T1000 (cell line): Measurements from ENCODE around the gene PREX1.

Source experiments
- DNase-seq: peaks from one replicate; lab custom pipeline; 2025; ENCODE audit warnings: mixed read lengths; lab: John Stamatoyannopoulos, UW

PREX1 gene

GRCh38 chr20:48750376-48750775 is 77.4 kb downstream of the PREX1 start:
- DNase-seq = no peak

- no peak for DNase-seq
Observed at GRCh38 chr20:48749437-48749836, 78.4 kb downstream of the PREX1 start.

DNA sequence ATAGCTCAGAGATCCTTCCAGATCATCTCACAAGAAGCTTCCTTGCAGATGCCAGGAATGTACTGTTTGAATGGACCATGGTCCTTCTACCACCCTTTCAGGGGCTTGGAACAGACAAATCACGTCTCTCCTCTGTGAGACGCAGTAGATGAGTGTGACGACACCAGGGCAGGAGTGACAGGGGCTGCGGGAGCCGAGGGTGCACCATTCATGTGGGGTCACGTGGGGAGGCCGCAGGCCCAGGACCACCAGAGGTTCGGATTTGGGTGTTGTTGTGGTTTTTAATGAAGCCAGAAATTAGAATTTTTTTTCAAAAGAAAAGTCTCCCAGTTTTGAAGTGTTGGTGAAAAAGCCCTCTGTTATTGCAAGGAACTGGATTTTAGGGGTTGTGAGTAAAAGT is 79.2 kb downstream of the PREX1 start:
- no peak for DNase-seq

GRCh38 chr20:48747840-48748414 is 79.9 kb downstream of the PREX1 start:
- no peak for DNase-seq

- DNase-seq = no peak
Observed at GRCh38 chr20:48745330-48745729, 82.5 kb downstream of the PREX1 start.

GRCh38 chr20:48744515-48744914 is 83.3 kb downstream of the PREX1 start:
- no peak for DNase-seq

- no peak for DNase-seq
Observed at GRCh38 chr20:48743807-48744206, 84.0 kb downstream of the PREX1 start.

DNA sequence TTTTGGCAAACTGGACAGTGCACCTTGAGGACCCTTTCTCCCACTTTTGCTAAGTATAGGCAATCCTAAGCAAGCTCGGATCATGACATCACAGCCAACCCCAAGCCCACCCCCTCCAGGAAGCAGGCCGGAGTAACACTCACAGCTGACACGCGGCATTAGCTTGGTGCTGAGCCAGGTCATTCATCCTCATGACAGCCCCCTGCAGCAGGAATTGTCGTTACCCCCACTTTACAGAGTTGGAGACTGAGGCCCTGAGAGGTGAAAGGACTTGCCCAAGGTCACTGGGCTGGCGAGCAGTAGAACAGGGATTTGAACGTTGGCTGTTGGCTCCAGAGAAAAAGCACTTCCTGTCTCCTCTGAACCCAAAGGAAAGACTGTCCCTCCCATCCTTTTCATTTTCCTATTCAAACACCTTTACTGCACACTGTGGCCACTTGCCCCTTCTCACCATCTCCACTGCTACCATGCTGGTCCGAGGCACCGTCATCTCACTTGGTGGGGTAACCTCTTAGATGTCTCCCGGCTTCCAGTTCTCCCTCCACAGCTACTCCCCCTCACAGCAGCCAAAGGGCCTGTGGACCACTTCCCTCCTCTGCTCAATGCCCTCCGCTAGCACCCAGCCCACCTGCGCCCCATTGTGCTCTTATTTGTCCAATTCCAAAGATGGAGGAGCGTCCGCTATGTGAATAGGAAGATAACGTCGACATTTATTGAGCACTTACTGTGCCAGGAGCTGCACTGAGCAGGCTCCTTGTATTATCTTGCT is 84.7 kb downstream of the PREX1 start:
- DNase-seq = no peak

DNA sequence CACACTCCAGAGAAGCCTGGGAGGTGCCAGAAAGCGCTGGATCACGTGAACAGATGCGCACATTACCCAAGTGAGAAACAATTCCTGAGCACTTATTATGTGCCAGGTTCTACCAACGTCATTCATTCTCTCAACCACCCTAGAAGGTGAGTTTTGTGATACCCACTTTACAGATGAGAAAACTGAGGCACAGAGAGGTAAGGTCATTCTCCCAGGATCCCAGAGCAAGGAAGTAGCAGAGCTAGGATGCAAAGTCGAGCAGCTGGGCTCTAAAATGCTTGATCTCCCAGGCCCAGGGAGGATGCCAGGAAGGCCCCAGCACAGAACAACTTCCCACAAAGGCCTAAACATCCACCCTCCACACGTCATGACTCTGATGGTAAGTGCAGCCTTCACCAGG is 85.6 kb downstream of the PREX1 start:
- no peak for DNase-seq

DNA sequence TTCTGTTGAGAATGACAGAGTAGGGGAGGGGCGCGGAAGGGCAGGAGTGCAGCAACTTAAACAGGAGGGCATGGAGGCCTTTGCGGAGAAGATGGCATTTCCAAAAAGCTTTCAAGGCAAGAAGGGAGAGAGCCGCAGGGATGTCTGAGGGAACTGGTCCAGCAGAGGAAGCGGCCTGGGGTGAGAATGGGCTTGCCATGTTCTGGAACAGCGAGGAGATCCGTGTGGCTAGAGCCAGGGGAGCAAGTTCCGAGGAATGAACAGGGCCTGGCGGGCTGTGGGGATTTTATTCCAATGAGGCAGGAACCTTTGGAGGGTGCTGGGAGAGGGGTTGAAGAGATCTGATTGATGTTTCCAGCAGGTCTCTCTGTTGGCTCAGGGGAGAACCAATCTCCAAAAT is 86.1 kb downstream of the PREX1 start:
- no peak for DNase-seq

DNA sequence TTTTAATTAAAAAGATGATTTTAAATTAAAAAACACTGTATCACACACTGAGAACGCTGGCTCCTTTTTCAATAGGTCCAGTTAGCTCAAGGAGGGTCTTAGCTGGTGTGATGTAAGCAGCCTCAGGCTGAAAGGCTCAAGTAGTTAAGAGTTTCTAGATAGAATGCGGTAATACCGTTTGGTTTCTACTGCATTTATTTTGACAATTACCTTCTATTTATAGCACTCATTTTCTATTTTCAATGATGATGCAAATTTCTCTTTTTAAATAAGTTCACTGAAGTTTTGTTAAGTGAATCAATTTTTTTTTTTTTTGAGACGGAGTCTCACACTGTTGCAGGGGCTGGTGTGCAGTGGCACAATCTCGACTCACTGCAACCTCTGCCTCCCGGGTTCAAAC is 87.1 kb downstream of the PREX1 start:
- DNase-seq = no peak

- DNase-seq = no peak
Observed at GRCh38 chr20:48740292-48740649, 87.5 kb downstream of the PREX1 start.

DNA sequence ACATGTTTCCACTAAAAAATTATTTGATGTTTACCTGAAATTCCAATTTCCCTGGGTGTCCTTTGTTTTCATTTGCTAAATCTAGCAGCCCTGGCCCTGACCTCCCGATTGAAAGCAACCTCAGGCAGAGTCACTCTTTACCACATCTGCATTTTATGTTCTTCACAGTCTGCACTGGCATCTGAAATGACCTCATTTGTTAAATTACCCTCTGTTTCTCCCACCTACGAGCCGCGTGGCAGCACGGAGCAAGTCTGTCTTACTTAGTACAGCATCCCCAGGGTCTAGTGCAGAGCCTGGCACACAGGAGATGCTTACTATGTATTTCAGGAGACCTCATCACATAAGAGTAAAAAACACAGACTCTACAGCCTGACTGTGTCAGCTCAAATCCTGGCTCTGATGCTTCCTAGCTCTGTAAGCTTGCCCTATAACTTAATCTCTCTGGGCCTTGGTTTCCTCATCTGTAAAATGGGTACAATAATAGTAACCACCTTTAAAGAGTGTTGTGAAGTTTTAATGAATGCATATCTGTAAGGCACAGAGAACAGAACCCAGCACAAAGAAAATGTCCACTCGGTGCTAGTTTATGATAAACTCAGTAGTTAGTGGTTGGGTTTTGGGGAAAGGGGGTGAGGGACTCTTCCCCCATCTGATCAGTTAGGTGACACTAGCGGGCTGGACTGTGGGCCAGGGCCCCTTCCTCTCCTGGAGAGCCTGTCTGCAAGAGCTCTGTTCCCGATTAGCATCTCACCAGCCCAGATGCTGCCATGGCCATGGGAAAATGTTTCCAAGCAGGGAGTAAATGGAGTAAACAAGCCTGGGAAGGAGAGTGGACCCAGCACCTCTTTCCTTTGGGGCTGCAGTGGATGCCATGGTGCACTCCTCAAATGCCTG is 88.2 kb downstream of the PREX1 start:
- no peak for DNase-seq

DNA sequence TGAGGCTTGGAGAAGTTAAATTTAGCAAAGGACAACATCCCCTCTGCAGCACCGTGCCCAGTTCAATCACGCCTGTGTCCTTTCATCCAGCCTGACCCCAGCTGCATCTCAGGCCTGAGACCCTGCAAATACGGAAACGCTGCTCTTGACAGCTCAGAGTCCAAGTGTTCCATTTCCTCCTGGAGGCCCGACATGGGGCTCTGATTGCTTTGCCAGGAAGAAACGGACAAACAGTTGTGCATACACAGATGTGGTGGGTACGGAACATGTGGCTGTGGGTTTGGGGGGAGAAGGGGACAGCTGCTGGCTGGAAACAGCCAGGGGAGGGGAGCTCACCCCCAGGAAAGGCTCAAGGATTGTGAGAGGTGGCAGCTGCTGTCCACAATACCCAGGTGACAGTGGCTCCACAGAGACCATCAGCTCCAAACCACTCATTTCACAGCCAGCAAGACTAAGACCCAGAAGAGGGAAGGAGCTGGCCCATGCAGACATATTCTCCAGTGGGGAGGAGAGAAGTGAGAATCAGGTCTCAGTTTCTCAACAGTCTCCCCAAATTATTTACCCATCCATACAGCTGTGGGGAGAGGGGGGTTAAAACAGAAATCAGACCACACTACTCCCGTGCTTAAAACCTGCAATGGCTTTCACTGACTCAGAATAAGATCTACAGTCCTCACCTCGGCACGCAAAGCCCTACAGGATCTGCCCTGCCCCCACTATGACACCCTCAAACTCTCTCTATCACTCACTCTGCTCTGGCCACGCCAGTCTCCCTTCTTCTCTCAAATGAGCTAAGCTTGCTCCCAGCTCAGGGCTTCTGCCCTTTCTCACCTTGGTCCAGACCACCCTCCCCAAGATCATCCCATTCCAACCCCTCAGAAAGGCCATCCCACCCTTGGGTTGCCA is 89.1 kb downstream of the PREX1 start:
- no peak for DNase-seq

GRCh38 chr20:48738094-48738398 is 89.8 kb downstream of the PREX1 start:
- DNase-seq = no peak

GRCh38 chr20:48737434-48738093 is 90.2 kb downstream of the PREX1 start:
- no peak for DNase-seq

- DNase-seq = no peak
Observed at GRCh38 chr20:48736636-48737035, 91.2 kb downstream of the PREX1 start.

DNA sequence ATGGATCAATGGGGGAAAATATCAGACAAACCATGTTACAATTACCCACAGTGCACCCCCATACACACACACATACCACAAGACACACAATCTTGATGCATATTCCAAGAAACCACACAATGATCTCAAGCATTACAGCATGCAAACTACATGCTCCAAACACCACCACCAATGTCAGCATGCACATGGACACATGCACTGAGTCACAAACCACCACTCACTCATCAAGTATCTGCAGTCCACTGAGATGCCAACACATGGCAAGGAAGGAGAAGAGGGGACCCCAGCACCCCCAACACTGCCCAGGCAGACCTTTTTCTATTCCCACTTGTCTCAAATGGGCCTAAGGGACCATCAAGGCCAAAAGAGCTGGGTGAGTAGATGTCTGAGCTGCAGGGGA is 91.6 kb downstream of the PREX1 start:
- no peak for DNase-seq

- no peak for DNase-seq
Observed at GRCh38 chr20:48735112-48735511, 92.7 kb downstream of the PREX1 start.

GRCh38 chr20:48734104-48734749 is 93.6 kb downstream of the PREX1 start:
- DNase-seq = no peak

- DNase-seq = no peak
Observed at GRCh38 chr20:48733296-48733790, 94.5 kb downstream of the PREX1 start.
